ENCODE measurements around the gene JAKMIP1.

DNA sequence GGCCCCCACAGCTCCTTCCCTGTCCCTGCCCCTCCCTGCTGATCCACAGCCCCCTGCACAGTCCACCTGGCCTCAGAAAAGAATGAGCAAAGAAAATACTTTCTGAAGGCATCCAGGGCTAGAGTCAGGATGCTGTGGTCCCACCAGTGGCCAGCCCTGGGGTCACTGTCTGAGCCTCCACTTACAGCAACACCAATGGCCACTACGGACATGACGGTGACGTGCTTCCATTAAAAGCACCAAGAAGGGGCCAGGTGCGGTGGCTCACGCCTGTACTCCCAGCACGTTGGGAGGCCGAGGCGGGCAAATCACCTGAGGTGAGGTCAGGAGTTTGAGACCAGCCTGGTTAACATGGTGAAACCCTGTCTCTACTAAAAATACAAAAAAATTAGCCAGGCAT lies 4.0 kb downstream of the JAKMIP1 start:
- TF ChIP-seq, protein P1, sequence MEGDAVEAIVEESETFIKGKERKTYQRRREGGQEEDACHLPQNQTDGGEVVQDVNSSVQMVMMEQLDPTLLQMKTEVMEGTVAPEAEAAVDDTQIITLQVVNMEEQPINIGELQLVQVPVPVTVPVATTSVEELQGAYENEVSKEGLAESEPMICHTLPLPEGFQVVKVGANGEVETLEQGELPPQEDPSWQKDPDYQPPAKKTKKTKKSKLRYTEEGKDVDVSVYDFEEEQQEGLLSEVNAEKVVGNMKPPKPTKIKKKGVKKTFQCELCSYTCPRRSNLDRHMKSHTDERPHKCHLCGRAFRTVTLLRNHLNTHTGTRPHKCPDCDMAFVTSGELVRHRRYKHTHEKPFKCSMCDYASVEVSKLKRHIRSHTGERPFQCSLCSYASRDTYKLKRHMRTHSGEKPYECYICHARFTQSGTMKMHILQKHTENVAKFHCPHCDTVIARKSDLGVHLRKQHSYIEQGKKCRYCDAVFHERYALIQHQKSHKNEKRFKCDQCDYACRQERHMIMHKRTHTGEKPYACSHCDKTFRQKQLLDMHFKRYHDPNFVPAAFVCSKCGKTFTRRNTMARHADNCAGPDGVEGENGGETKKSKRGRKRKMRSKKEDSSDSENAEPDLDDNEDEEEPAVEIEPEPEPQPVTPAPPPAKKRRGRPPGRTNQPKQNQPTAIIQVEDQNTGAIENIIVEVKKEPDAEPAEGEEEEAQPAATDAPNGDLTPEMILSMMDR (IDR thresholded peaks at IDR 0.05; ENCODE audit: poor library complexity, severe bottlenecking) = no peak
- TF ChIP-seq REST (IDR thresholded peaks at IDR 0.05; ENCODE audit: borderline replicate concordance) (no peak), POLR2AphosphoS5 (IDR thresholded peaks at IDR 0.05) (no peak)

All from neural cell (in vitro differentiated cells).